ENCODE measurements around the gene PTPRCAP. TPM values are rescaled to one million over a fixed set of nuclear protein-coding genes. Genes with fewer than 3 reads are reported as not detected.
A peak's percentile ranks its signal among the peaks of the same experiment; 100 is the strongest.

PTPRCAP gene
- total RNA-seq, 1 experiment from 2014 or later: 1.7 TPM

DNA sequence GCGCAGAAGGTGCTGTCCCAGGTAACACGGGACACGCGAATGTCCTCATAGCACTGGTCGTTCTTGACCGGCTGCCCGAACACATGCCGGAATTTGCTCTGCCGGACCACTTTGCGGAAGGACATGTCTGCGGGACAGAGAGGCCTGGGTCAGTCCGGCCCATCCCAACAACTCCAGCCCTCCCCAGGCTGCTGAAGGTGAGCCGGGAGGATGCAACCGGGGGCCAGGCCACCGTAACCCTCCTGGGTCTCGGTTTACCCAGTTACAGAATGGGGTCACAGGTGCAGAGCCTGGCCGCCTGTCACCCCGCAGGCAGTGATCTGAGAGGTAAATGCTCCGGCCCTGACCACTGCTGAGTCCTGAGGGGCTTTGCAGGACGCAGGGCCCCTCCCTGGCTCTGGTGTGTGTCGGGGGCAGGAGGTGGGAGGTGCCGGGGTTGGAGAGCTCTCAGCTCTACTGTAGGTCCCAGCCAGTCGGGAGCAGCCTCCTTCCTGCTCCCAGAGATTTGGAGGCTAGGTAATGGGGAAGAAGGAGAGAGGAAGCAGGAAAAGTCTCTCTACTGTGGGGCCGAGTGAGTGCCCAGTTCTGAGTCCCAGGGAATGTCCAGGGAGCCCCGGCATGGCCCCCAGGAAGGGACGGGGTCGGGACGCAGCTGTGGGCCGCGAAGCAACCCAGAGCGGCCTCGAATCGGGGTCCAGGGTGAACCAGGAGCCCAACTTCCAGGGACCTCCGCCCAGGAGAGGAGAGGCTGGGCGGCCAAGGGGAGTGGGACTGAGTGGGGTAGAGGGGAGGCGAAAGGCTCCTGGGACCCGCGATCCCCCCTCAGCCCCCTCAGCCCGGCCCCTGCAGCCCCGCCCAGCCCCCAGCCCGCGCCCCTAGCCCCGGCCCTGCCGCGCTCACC is 5.3 kb upstream of the PTPRCAP start:
- H3K79me1 ChIP-seq (ENCODE audit: insufficient read depth, low read depth, low read length, poor library complexity, severe bottlenecking): no peaks in the 10 kb centered on the region
- H3K27ac ChIP-seq (ENCODE audit: insufficient read length, low read depth, low read length): no peak overlapping the region
- peaks cover 10 to 28% (median 27%) of the 10 kb centered on the region in 3 experiments; a peak in 5 of 7 replicates for H3K36me3 Mint-ChIP-seq (ENCODE audit: insufficient read depth in 1 of 3, low read depth in 3 of 3)
- peaks cover 4% of the 10 kb centered on the region for H3K23me2 ChIP-seq (ENCODE audit: insufficient read length, low read depth, low read length, poor library complexity, severe bottlenecking)
- H3K27me3 Mint-ChIP-seq (ENCODE audit: low read depth): peaks cover 7% of the 10 kb centered on the region; the same call in 1 of the 2 replicates
- no peak overlapping the region for H3K4ac ChIP-seq (ENCODE audit: low read depth, low read length)
- DNase-seq: no peak
- H3K4me1 Mint-ChIP-seq: peaks cover 2 to 9% of the 10 kb centered on the region in 2 experiments; a peak in 2 of 4 replicates
- H2BK5ac ChIP-seq (ENCODE audit: insufficient read length, low read length): no peak overlapping the region
- H3K14ac ChIP-seq (ENCODE audit: insufficient read depth, low read length): no peak overlapping the region
- no peaks in the 10 kb centered on the region for H4K20me1 ChIP-seq (ENCODE audit: control insufficient read depth, insufficient read depth, insufficient read length)
- H2BK20ac ChIP-seq (ENCODE audit: low read depth, low read length, poor library complexity, severe bottlenecking): no peak overlapping the region
- H3K23ac ChIP-seq (ENCODE audit: insufficient read length, low read depth, low read length): no peak overlapping the region
- no peak overlapping the region for H4K91ac ChIP-seq (ENCODE audit: insufficient read length, low read depth, low read length)
- H4K5ac ChIP-seq (ENCODE audit: insufficient read length, low read depth, low read length): no peak overlapping the region
- no peak overlapping the region for H3K18ac ChIP-seq (ENCODE audit: insufficient read length, low read depth, low read length)
- peak overlapping the region; percentile 12 for H3K9ac ChIP-seq (ENCODE audit: extremely low read depth, insufficient read length, low read length)
- no peak overlapping the region for H2AK5ac ChIP-seq (ENCODE audit: insufficient read length, low read length)
- H3K79me2 ChIP-seq (ENCODE audit: insufficient read depth, low read length): no peaks in the 10 kb centered on the region
- H3K9me3 ChIP-seq (ENCODE audit: control insufficient read depth, low read depth, low read length): no peaks in the 10 kb centered on the region
- H2AFZ ChIP-seq (ENCODE audit: low read length): no peak overlapping the region
- TF ChIP-seq, protein P1, sequence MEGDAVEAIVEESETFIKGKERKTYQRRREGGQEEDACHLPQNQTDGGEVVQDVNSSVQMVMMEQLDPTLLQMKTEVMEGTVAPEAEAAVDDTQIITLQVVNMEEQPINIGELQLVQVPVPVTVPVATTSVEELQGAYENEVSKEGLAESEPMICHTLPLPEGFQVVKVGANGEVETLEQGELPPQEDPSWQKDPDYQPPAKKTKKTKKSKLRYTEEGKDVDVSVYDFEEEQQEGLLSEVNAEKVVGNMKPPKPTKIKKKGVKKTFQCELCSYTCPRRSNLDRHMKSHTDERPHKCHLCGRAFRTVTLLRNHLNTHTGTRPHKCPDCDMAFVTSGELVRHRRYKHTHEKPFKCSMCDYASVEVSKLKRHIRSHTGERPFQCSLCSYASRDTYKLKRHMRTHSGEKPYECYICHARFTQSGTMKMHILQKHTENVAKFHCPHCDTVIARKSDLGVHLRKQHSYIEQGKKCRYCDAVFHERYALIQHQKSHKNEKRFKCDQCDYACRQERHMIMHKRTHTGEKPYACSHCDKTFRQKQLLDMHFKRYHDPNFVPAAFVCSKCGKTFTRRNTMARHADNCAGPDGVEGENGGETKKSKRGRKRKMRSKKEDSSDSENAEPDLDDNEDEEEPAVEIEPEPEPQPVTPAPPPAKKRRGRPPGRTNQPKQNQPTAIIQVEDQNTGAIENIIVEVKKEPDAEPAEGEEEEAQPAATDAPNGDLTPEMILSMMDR (conservative IDR thresholded peaks at IDR 0.05): no peak
- no peaks in the 10 kb centered on the region for H3K27me3 ChIP-seq (ENCODE audit: insufficient read depth, low read length)
- H2BK12ac ChIP-seq (ENCODE audit: insufficient read length, low read depth, low read length): no peak overlapping the region
- peak overlapping the region; percentile 79 for H3K4me2 ChIP-seq (ENCODE audit: insufficient read depth, insufficient read length, low read length)
- H3K9me3 Mint-ChIP-seq: no peaks in the 10 kb centered on the region
- no peak overlapping the region for H3K56ac ChIP-seq (ENCODE audit: insufficient read length, low read depth, low read length)
- no peak overlapping the region for H2BK120ac ChIP-seq (ENCODE audit: low read depth, low read length, poor library complexity, severe bottlenecking)
- H3K4me1 ChIP-seq (ENCODE audit: insufficient read depth, low read length): no peaks in the 10 kb centered on the region
- peak overlapping the region; percentile 84 to 94 for H3K4me3 Mint-ChIP-seq
- no peak overlapping the region for H4K8ac ChIP-seq (replicated peaks; ENCODE audit: insufficient read length, low read depth, low read length)
- no peak overlapping the region for H2BK15ac ChIP-seq (ENCODE audit: low read depth, low read length)
- H3T11ph ChIP-seq (ENCODE audit: low read length): no peak overlapping the region
- peak overlapping the region in 1 of 3 experiments; percentile 96; a peak in 3 of 7 replicates for H3K27ac Mint-ChIP-seq
- WGBS (ENCODE audit: extremely low coverage, insufficient read length, low lambda C conversion rate): no CpG with 5 or more reads among the region's 45 CpGs
